CD4-positive, alpha-beta T cell treated with Interleukin-12 subunit alpha and Interleukin-12 subunit beta, for 1 hour (primary cell): ENCODE measurements around the gene RETSAT.

Experiments used
- DNase-seq: peaks from one replicate; pipeline ENCODE4 v3.0.0-alpha.2; 2020

Gene RETSAT

GRCh38 chr2:85303780-85304531 is 50.4 kb downstream of the RETSAT start:
- DNase-seq = no peak

- no peak for DNase-seq
Observed at GRCh38 chr2:85302121-85302520, 52.2 kb downstream of the RETSAT start.
